Measurements from ENCODE around the gene ACYP1. TPM values are rescaled to one million over a fixed set of nuclear protein-coding genes. Genes with fewer than 3 reads are reported as not detected.

ACYP1 gene
- 10 to 100 TPM; 14.8 to 20.3 TPM for total RNA-seq
- long read RNA-seq, partial matches to known transcripts, result 0 of 5 reads
- long read RNA-seq, other reads (novel, unspliced or antisense), result 3 of 5 reads

DNA sequence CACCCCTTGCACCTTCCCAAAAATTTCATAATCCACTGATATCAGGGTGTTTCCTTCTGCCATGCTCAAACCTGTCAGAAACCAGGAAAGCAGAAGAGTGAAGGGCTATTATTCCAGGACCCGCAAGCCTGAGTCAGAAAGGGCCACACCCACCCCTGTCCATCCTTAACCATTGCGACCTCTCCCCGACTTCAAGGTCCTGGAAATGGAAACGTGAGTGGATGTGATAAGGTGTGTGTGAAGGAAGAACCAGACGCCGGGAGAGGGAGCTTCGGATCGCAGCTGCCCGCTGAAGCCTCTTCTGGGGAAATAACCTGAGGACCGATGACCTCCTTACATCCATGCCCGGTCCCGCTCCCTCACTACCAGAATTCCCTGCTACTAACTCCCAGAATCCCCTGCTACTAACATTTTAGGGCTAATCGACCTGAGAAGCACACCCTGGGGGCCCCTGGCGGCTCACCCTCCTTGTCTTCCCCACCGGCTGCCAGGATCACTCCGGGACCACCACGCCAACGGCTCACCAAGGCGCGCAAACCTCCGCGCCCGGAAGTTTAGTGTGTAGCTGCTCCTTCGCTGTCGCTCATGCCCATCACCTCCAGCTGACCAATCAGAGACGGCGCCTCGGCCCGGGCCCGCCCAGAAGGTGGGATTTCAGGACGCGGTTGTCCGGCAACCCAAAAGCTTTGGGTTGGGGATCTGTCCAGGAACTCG is at the start of gene ACYP1:
TSS of gene ACYP1 (minus strand) at position 534 of the 714 bp plus-strand sequence. CDS start at position 63, 471 bp downstream.
- ATAC-seq (peak; percentile 96), DNase-seq (peak; percentile 92 to 94)
- intact Hi-C loops (cut with DNase I, micrococcal nuclease), result no loop called here

GRCh38 chr14:75109877-75110276 is 46.1 kb upstream of the ACYP1 start:
- intact Hi-C loops (cut with DNase I, micrococcal nuclease), result no loop called here
- DNase-seq (no peak), ATAC-seq (no peak)

GRCh38 chr14:75107186-75107585 is 43.4 kb upstream of the ACYP1 start:
- DNase-seq (no peak), ATAC-seq (no peak)
- intact Hi-C loops (cut with DNase I, micrococcal nuclease), result no loop called here

DNA sequence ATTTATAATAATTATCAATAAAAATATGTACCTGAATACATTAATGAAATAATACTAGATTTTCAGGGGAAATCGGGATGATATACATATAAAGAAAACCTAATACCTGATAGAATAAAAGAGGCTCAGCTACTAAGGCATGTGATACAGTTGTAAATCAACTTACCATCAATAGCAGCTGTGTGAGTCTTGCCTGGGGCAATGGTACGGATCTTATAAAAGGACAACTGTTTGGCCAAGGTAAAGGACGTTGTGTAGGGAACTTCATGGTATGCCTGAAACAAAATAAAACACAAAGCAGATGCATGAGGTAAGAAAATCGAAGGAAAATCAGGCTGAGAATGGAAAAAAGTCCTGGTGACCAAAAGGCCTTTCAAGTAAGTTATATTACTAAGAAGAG is 37.7 kb upstream of the ACYP1 start:
- intact Hi-C loops (cut with DNase I, micrococcal nuclease), result no loop called here
- no peak for DNase-seq
- no peak for ATAC-seq

DNA sequence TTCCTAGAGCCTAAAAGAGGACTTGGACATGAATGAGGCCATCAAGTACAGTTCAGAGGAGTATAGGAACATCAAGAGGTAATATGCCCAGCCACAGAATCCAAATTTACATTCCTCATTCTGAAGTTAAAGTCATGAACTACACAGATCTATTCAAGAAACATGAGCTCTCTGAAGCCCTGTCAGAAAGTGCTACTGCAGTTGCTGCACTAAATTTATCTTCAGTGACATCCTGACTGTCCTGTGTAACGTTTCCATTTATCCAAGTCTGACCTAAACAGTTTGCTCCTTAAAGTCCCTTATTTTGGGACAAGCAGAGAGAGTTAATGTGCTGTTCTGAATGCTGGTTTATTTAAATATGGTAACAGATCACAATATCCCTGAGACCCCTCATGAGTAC is 34.9 kb upstream of the ACYP1 start:
- DNase-seq (no peak), ATAC-seq (no peak)
- intact Hi-C loops (cut with DNase I, micrococcal nuclease), result no loop called here

GRCh38 chr14:75098212-75098611 is 34.4 kb upstream of the ACYP1 start:
- ATAC-seq (peak; percentile 72), DNase-seq (no peak)
- intact Hi-C loops (cut with DNase I, micrococcal nuclease), result no loop called here

- no peak for ATAC-seq
- no peak for DNase-seq
- intact Hi-C loops (cut with DNase I, micrococcal nuclease), result no loop called here
These were observed 33.1 kb upstream of the ACYP1 start for GRCh38 chr14:75096959-75097358.

- intact Hi-C loops (cut with DNase I, micrococcal nuclease), result no loop called here
- ATAC-seq (no peak), DNase-seq (no peak)
These were observed 31.9 kb upstream of the ACYP1 start for GRCh38 chr14:75095690-75096089.

DNA sequence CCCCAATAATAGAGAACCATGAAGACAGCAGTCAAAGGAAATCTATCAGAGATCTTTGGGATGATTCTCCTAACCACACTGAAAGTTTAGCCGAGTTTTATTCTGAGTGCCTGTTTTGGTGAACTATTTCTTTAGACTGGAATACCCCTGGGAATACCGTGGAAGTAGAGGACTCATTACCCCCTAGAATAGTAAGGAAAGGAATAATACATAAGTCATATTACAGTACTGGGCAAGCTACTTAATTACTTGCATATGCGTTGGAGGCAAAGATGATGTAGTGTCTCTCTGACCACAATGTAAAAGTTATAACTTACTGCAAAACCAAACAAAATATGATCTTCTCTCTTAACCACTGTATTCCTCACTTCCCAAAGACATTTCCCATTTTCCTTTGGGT is 31.1 kb upstream of the ACYP1 start:
- no peak for ATAC-seq
- intact Hi-C loops (cut with DNase I, micrococcal nuclease), result no loop called here
- no peak for DNase-seq

GRCh38 chr14:75092698-75093097 is 28.9 kb upstream of the ACYP1 start:
- ATAC-seq, result no peak
- intact Hi-C loops (cut with DNase I, micrococcal nuclease), result no loop called here

GRCh38 chr14:75091251-75091650 is 27.4 kb upstream of the ACYP1 start:
- DNase-seq, result no peak
- ATAC-seq, result no peak
- intact Hi-C loops (cut with DNase I, micrococcal nuclease), result no loop called here

More at GRCh38 chr14:75092698-75093097, 28.9 kb upstream of the ACYP1 start:
- DNase-seq, result no peak

DNA sequence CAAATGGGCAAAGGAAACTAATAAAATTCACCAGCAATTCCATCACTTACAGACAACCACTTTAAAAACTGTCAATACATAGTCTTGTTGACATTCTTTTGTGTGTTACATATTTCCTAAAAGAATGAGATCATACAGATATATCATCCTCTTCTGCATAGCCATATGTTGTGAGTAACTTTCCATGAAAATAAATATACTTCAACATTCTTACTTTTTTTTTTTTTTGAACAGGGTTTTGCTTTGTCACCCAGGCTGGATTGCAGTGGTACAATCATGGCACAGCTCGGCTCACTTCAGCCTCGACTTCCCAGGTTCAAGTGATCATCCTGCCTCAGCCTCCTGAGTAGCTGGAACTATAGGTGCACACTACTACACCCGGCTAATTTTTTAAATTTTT is 26.5 kb upstream of the ACYP1 start:
- DNase-seq, result no peak
- intact Hi-C loops (cut with DNase I, micrococcal nuclease), result no loop called here
- no peak for ATAC-seq

- peak in 1 of 2 donors; percentile 53 for DNase-seq
- ATAC-seq, result peak; percentile 77
- intact Hi-C loops (cut with DNase I, micrococcal nuclease), result loop anchor here in 1 of 2 donors (5.0 kb wide), 1 partner anchor 141 kb away; no protein-coding TSS in a partner anchor
These were observed 24.9 kb upstream of the ACYP1 start for GRCh38 chr14:75088566-75089373.

DNA sequence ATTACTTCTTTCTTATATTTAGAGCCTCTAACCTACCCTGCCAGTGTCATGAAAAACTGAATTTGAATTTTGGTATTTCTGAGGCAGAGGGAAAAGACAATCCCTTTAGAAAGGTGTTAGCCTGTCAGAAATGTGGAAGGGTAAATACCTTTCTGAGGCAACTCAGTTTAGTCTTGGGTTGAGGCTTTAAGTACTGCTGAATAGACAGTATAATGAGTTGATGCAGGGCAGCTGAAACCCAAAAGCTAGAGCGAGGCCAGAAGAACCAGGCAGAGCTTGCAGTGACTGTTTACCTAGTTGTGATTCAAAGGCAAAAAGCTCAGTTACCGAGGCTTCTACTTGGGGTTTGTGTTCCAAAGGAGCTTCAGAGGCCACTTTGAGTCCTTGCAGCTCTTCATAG is 24.3 kb upstream of the ACYP1 start:
- DNase-seq, result no peak
- intact Hi-C loops (cut with DNase I, micrococcal nuclease), result loop anchor here in 1 of 2 donors (5.0 kb wide), 1 partner anchor 141 kb away; no protein-coding TSS in a partner anchor
- no peak for ATAC-seq

DNA sequence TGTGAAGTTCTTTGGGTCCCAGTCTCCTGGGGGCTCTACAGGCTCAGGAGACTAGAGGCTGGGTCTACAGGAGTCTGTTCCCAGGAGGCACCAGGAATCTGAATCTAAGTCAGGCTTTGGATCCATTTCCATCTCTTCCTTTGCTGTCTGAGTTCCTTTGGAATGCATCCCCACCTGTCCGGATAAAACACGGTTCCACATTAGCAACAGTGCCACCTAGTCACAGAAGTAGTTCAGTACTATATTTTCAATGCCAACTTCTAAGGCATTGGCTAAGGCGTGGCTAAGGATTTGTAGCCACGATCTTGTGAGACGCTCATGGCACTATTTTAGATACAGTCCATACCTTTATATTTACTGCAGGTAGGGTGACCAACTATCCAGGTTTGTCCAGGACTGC is 20.7 kb upstream of the ACYP1 start:
- ATAC-seq, result peak; percentile 88
- DNase-seq, result no peak
- intact Hi-C loops (cut with DNase I, micrococcal nuclease), result no loop called here

DNA sequence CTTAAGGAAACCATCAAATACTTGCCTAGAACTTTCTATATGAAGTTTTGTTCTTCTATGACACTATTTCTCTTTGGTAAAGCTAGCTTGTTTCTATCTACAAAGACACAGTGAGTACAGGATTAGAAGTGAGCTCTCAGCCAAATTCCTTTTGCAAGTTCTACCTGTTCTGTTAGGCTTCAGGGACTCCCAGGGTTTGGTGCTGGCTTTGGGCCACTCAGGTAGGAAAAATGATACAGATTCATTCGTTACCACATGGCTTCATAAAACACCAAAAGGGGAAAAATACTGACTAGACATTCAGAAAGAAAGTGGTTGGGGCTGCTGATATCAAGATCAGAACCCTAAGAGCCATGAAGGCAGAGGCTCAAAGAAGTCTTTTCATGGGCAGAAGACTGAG is 19.4 kb upstream of the ACYP1 start:
- DNase-seq, result no peak
- no peak for ATAC-seq
- intact Hi-C loops (cut with DNase I, micrococcal nuclease), result no loop called here

GRCh38 chr14:75081660-75082229 is 17.9 kb upstream of the ACYP1 start:
- DNase-seq, result no peak
- intact Hi-C loops (cut with DNase I, micrococcal nuclease), result no loop called here
- no peak for ATAC-seq

GRCh38 chr14:75079521-75079920 is 15.7 kb upstream of the ACYP1 start:
- no peak for ATAC-seq
- intact Hi-C loops (cut with DNase I, micrococcal nuclease), result no loop called here
- no peak for DNase-seq

GRCh38 chr14:75077794-75078193 is 14.0 kb upstream of the ACYP1 start:
- intact Hi-C loops (cut with DNase I, micrococcal nuclease), result no loop called here
- DNase-seq (no peak), ATAC-seq (no peak)

DNA sequence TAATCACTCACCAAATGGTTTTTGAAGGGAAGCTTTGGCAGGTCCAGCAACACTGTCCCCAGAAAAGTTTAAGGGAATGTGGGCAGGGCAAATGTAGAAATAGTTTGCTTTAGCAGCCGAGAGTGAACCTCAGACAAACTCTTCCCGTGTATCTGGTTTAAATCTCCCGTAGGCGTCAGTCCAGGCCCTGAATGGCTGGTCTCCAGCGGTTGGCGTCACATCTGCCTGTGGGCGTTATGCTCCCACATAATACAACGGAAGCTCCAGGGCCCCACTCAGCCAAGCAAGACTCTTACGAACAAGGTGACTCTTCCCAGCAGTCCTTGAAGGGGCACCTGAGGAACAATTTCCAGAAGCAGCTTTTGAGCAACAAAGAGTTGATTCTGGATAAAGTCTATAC is 6.6 kb upstream of the ACYP1 start:
- ATAC-seq, result no peak
- intact Hi-C loops (cut with DNase I, micrococcal nuclease), result no loop called here
- DNase-seq, result peak in 1 of 2 donors; percentile 55
